WTC11 (cell line): Measurements from ENCODE around the gene GIPR. TPM values are rescaled to one million over a fixed set of nuclear protein-coding genes. Genes with fewer than 3 reads are reported as not detected.

Experiments used
- ATAC-seq: fragments of 200-7000 bp; cut with Tn5 transposase; 2 replicates; pipeline ENCODE4 v1.10.0; 2021; ENCODE audit warnings: mild to moderate bottlenecking, moderate library complexity
- CTCF ChIA-PET: fragments of 300-600 bp; sonication (Branson Sonifier 250); formaldehyde crosslinking; loops from one replicate; lab custom pipeline; 2021; ENCODE audit warnings: antibody characterized with exemption; lab: Charles Lee
- POLR2A ChIA-PET: fragments of 350-600 bp; sonication (Branson Sonifier 250); formaldehyde crosslinking; loops from one replicate; lab custom pipeline; 2021; ENCODE audit warnings: antibody characterized with exemption; lab: Charles Lee
- DNase-seq: peaks from one replicate; pipeline ENCODE4 v3.0.0; 2021; ENCODE audit warnings: low spot score
- H3K27ac Mint-ChIP-seq: 2 replicates; pipeline ENCODE4 v1.8.0; 2021; ENCODE audit warnings: mixed read lengths
- H3K27me3 Mint-ChIP-seq: 2 replicates; pipeline ENCODE4 v1.8.0; 2021; ENCODE audit warnings: low read depth, mild to moderate bottlenecking, moderate library complexity, mixed read lengths
- H3K36me3 Mint-ChIP-seq: 2 replicates; pipeline ENCODE4 v1.8.0; 2021; ENCODE audit warnings: mixed read lengths
- H3K4me1 Mint-ChIP-seq: 2 replicates; pipeline ENCODE4 v1.8.0; 2022; ENCODE audit warnings: mixed read lengths
- H3K4me3 Mint-ChIP-seq: 2 replicates; pipeline ENCODE4 v1.8.0; 2021; ENCODE audit warnings: mild to moderate bottlenecking, moderate library complexity, mixed read lengths
- H3K9me3 Mint-ChIP-seq: 2 replicates; pipeline ENCODE4 v1.8.0; 2021; ENCODE audit warnings: mixed read lengths
- GRHL2 ChIP-seq: fragments of 250-450 bp; sonication (Bioruptor Pico); IDR thresholded peaks from 2 replicates; pipeline ENCODE4 v1.8.0; 2022; ENCODE audit warnings: mild to moderate bottlenecking, moderate library complexity; ENCODE audit not compliant: insufficient replicate concordance, severe bottlenecking
- KAT7 ChIP-seq: sonication (generic); formaldehyde crosslinking; IDR thresholded peaks from 2 replicates; pipeline ENCODE4 v1.8.1; 2023; ENCODE audit warnings: missing genetic modification reagents, mild to moderate bottlenecking, borderline replicate concordance
- MYBL2 ChIP-seq: sonication (generic); formaldehyde crosslinking; IDR thresholded peaks from 2 replicates; pipeline ENCODE4 v1.8.1; 2023; ENCODE audit warnings: mild to moderate bottlenecking, moderate library complexity, missing genetic modification reagents
- NFE2L1 ChIP-seq: sonication (generic); formaldehyde crosslinking; IDR thresholded peaks from 2 replicates; pipeline ENCODE4 v1.8.1; 2023; ENCODE audit warnings: missing genetic modification reagents
- SOX15 ChIP-seq: fragments of 250-450 bp; sonication (Bioruptor Pico); IDR thresholded peaks from 2 replicates; pipeline ENCODE4 v1.9.0; 2021; ENCODE audit warnings: mild to moderate bottlenecking
- TCF7 ChIP-seq: sonication (generic); formaldehyde crosslinking; IDR thresholded peaks from 2 replicates; pipeline ENCODE4 v1.8.0; 2022; ENCODE audit warnings: mild to moderate bottlenecking, low read depth, missing genetic modification reagents, moderate library complexity
- TP53 ChIP-seq: sonication (generic); formaldehyde crosslinking; IDR thresholded peaks from 2 replicates; pipeline ENCODE4 v1.8.1; 2023; ENCODE audit warnings: mild to moderate bottlenecking, missing genetic modification reagents
- ZNF396 ChIP-seq: fragments of 250-450 bp; sonication (Bioruptor Pico); IDR thresholded peaks from 2 replicates; pipeline ENCODE4 v1.8.0; 2021; ENCODE audit warnings: mild to moderate bottlenecking, moderate library complexity, borderline replicate concordance
- total RNA-seq: library from RNA; stranded (reverse); gene quantifications from 3 replicates; pipeline ENCODE4 v1.2.3, GENCODE V29; 2021
- TF ChIP-seq, protein P1 (sequence below): sonication (generic); formaldehyde crosslinking; IDR thresholded peaks from 2 replicates; pipeline ENCODE4 v1.8.0; 2022; ENCODE audit warnings: missing genetic modification reagents
- TF ChIP-seq, protein P2 (sequence below): sonication (generic); formaldehyde crosslinking; IDR thresholded peaks from 2 replicates; pipeline ENCODE4 v1.8.1; 2023; ENCODE audit warnings: mild to moderate bottlenecking, missing genetic modification reagents, borderline replicate concordance
- TF ChIP-seq, protein P3 (sequence below): sonication (generic); formaldehyde crosslinking; IDR thresholded peaks from 2 replicates; pipeline ENCODE4 v1.8.0; 2023; ENCODE audit warnings: missing genetic modification reagents, mild to moderate bottlenecking, borderline replicate concordance

The GIPR gene
- total RNA-seq, 1 experiment from 2014 or later: 1.8 TPM

DNA sequence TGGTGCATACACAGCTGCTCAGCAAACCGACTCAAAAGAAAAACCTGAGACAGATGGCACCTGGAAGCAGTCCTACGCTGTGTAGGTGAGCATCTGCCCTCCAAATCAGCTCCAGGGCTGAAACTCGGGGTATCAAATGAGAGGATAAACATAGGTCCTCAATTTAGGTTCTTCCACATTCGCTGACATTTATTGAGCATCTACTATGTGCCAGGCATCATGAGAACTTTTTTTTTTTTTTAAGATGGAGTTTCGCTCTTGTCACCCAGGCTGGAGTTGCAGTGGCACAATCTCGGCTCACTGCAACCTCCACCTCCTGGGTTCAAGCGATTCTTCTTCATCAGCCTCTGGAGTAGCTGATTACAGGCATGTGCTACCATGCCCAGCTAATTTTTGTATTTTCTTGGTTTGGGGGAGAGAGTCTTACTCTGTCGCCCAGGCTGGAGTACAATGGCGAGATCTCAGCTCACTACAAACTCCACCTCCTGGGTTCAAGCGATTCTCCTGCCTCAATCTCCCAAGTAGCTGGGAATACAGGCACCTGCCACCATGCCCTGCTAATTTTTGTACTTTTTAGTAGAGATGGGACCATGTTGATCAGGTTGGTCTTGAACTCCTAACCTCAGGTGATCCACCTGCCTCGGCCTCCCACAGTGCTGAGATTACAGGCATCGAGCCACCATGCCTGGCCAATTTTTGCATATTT lies 37.8 kb downstream of the GIPR start:
- ChIA-PET CTCF (interaction anchor here (0.9 to 2.7 kb wide), 2 partner anchors 13 kb away, joined by 6 to 11 read pairs; partner anchors contain the start of gene QPCTL), POLR2A (interaction anchor here (0.6 to 1.0 kb wide), 4 partner anchors 12 to 75 kb away, joined by 3 to 4 read pairs (median 4); partner anchors contain the start of gene QPCTL)
- Mint-ChIP-seq H3K9me3 (0 out of 2 replicates have a peak, but pooled peaks cover 3% of the 10 kb centered on the region), H3K36me3 (peaks cover 28% of the 10 kb centered on the region), H3K27me3 (no peaks in the 10 kb centered on the region), H3K4me3 (no peak overlapping the region), H3K4me1 (0 out of 2 replicates have a peak, but pooled peaks cover 4% of the 10 kb centered on the region), H3K27ac (no peak overlapping the region)
- ATAC-seq: no peak
- TF ChIP-seq NFE2L1 (CRISPR knock-in tag) (no peak), TCF7 (CRISPR knock-in tag) (no peak), MYBL2 (CRISPR knock-in tag) (no peak), TP53 (CRISPR knock-in tag) (no peak), SOX15 (CRISPR knock-in tag) (no peak), GRHL2 (no peak), ZNF396 (CRISPR knock-in tag) (no peak), KAT7 (CRISPR knock-in tag) (no peak)
- TF ChIP-seq, protein P1, sequence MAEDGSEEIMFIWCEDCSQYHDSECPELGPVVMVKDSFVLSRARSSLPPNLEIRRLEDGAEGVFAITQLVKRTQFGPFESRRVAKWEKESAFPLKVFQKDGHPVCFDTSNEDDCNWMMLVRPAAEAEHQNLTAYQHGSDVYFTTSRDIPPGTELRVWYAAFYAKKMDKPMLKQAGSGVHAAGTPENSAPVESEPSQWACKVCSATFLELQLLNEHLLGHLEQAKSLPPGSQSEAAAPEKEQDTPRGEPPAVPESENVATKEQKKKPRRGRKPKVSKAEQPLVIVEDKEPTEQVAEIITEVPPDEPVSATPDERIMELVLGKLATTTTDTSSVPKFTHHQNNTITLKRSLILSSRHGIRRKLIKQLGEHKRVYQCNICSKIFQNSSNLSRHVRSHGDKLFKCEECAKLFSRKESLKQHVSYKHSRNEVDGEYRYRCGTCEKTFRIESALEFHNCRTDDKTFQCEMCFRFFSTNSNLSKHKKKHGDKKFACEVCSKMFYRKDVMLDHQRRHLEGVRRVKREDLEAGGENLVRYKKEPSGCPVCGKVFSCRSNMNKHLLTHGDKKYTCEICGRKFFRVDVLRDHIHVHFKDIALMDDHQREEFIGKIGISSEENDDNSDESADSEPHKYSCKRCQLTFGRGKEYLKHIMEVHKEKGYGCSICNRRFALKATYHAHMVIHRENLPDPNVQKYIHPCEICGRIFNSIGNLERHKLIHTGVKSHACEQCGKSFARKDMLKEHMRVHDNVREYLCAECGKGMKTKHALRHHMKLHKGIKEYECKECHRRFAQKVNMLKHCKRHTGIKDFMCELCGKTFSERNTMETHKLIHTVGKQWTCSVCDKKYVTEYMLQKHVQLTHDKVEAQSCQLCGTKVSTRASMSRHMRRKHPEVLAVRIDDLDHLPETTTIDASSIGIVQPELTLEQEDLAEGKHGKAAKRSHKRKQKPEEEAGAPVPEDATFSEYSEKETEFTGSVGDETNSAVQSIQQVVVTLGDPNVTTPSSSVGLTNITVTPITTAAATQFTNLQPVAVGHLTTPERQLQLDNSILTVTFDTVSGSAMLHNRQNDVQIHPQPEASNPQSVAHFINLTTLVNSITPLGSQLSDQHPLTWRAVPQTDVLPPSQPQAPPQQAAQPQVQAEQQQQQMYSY: no peak
- TF ChIP-seq, protein P2, sequence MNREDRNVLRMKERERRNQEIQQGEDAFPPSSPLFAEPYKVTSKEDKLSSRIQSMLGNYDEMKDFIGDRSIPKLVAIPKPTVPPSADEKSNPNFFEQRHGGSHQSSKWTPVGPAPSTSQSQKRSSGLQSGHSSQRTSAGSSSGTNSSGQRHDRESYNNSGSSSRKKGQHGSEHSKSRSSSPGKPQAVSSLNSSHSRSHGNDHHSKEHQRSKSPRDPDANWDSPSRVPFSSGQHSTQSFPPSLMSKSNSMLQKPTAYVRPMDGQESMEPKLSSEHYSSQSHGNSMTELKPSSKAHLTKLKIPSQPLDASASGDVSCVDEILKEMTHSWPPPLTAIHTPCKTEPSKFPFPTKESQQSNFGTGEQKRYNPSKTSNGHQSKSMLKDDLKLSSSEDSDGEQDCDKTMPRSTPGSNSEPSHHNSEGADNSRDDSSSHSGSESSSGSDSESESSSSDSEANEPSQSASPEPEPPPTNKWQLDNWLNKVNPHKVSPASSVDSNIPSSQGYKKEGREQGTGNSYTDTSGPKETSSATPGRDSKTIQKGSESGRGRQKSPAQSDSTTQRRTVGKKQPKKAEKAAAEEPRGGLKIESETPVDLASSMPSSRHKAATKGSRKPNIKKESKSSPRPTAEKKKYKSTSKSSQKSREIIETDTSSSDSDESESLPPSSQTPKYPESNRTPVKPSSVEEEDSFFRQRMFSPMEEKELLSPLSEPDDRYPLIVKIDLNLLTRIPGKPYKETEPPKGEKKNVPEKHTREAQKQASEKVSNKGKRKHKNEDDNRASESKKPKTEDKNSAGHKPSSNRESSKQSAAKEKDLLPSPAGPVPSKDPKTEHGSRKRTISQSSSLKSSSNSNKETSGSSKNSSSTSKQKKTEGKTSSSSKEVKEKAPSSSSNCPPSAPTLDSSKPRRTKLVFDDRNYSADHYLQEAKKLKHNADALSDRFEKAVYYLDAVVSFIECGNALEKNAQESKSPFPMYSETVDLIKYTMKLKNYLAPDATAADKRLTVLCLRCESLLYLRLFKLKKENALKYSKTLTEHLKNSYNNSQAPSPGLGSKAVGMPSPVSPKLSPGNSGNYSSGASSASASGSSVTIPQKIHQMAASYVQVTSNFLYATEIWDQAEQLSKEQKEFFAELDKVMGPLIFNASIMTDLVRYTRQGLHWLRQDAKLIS (CRISPR knock-in tag): no peak
- TF ChIP-seq, protein P3, sequence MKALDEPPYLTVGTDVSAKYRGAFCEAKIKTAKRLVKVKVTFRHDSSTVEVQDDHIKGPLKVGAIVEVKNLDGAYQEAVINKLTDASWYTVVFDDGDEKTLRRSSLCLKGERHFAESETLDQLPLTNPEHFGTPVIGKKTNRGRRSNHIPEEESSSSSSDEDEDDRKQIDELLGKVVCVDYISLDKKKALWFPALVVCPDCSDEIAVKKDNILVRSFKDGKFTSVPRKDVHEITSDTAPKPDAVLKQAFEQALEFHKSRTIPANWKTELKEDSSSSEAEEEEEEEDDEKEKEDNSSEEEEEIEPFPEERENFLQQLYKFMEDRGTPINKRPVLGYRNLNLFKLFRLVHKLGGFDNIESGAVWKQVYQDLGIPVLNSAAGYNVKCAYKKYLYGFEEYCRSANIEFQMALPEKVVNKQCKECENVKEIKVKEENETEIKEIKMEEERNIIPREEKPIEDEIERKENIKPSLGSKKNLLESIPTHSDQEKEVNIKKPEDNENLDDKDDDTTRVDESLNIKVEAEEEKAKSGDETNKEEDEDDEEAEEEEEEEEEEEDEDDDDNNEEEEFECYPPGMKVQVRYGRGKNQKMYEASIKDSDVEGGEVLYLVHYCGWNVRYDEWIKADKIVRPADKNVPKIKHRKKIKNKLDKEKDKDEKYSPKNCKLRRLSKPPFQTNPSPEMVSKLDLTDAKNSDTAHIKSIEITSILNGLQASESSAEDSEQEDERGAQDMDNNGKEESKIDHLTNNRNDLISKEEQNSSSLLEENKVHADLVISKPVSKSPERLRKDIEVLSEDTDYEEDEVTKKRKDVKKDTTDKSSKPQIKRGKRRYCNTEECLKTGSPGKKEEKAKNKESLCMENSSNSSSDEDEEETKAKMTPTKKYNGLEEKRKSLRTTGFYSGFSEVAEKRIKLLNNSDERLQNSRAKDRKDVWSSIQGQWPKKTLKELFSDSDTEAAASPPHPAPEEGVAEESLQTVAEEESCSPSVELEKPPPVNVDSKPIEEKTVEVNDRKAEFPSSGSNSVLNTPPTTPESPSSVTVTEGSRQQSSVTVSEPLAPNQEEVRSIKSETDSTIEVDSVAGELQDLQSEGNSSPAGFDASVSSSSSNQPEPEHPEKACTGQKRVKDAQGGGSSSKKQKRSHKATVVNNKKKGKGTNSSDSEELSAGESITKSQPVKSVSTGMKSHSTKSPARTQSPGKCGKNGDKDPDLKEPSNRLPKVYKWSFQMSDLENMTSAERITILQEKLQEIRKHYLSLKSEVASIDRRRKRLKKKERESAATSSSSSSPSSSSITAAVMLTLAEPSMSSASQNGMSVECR: no peak
- no peak for DNase-seq
